Stimulated activated CD4-positive, alpha-beta T cell treated with anti-CD3 and anti-CD28 coated beads, Interleukin-12 subunit alpha, Interleukin-12 subunit beta, amount 100 ng/mL, for 4 hours (primary cell): Measurements from ENCODE around the gene IBA57.

Source experiments
- DNase-seq: peaks from one replicate; pipeline ENCODE4 v3.0.0-alpha.2; 2020

Gene IBA57

GRCh38 chr1:228194921-228195812 lies 29.6 kb downstream of the IBA57 start:
- no peak for DNase-seq

- no peak for DNase-seq
These were observed 32.0 kb downstream of the IBA57 start for GRCh38 chr1:228197555-228198147.

GRCh38 chr1:228198977-228199590 lies 33.5 kb downstream of the IBA57 start:
- DNase-seq, result no peak

- DNase-seq, result no peak
These were observed 39.4 kb downstream of the IBA57 start for GRCh38 chr1:228204958-228205357.

GRCh38 chr1:228205526-228206436 lies 40.2 kb downstream of the IBA57 start:
- no peak for DNase-seq

- DNase-seq, result no peak
These were observed 41.2 kb downstream of the IBA57 start for GRCh38 chr1:228206582-228207351.

- DNase-seq, result no peak
These were observed 41.8 kb downstream of the IBA57 start for GRCh38 chr1:228207381-228207810.

GRCh38 chr1:228207851-228208821 lies 42.5 kb downstream of the IBA57 start, which contains the start of gene OBSCN:
Gene OBSCN, plus strand, starts transcription at chr1:228208044. Its CDS starts 3,740 bp downstream, at chr1:228211784.
- DNase-seq, result no peak

- DNase-seq, result no peak
These were observed 43.4 kb downstream of the IBA57 start for GRCh38 chr1:228208831-228209551.

- DNase-seq, result no peak
These were observed 44.1 kb downstream of the IBA57 start for GRCh38 chr1:228209657-228210056.

- DNase-seq, result no peak
These were observed 44.6 kb downstream of the IBA57 start for GRCh38 chr1:228210076-228210651.

- DNase-seq, result no peak
These were observed 45.3 kb downstream of the IBA57 start for GRCh38 chr1:228210712-228211530.

GRCh38 chr1:228211531-228212414 lies 46.2 kb downstream of the IBA57 start:
- DNase-seq, result no peak

GRCh38 chr1:228212415-228212965 lies 46.9 kb downstream of the IBA57 start:
- DNase-seq, result no peak

GRCh38 chr1:228212966-228213844 lies 47.6 kb downstream of the IBA57 start:
- DNase-seq, result peak; percentile 94
